Spleen (tissue), 11 donors: ENCODE data around the gene P4HB. TPM values are rescaled to one million over a fixed set of nuclear protein-coding genes. Genes with fewer than 3 reads are reported as not detected.

Experiments used
- DNase-seq: peaks from one replicate; pipeline ENCODE4 v3.0.0-alpha.2; 2020
- H3K27ac ChIP-seq, 8 donors: fragments of 200-600 bp; sonication (generic) in 7 of 8; 1 replicate in 4 of 8; 2 replicates in 4 of 8; pipeline versions ENCODE4 v1.5.0 to v1.8.0; 2016 to 2021; ENCODE audit warnings: inconsistent platforms in 4 of 8, mild to moderate bottlenecking in 4 of 8, moderate library complexity in 1 of 8
- H3K27me3 ChIP-seq, 7 donors: fragments of 200-600 bp; sonication (generic) in 6 of 7; replicated peaks in 1 of 7; 1 replicate in 4 of 7; 2 replicates in 3 of 7; pipeline versions ENCODE4 v1.5.0 to v1.8.0; 2016 to 2021; ENCODE audit warnings: inconsistent platforms in 3 of 7, mild to moderate bottlenecking in 1 of 7
- H3K36me3 ChIP-seq, 6 donors: fragments of 200-600 bp; sonication (generic) in 5 of 6; 1 replicate in 4 of 6; 2 replicates in 2 of 6; pipeline versions ENCODE4 v1.5.0 to v1.8.0; 2016 to 2021; ENCODE audit warnings: inconsistent platforms in 2 of 6
- H3K4me1 ChIP-seq, 6 donors: fragments of 200-600 bp; sonication (generic) in 5 of 6; 1 replicate in 3 of 6; 2 replicates in 3 of 6; pipeline versions ENCODE4 v1.5.0 to v1.8.0; 2016 to 2021; ENCODE audit warnings: inconsistent platforms in 3 of 6
- H3K4me3 ChIP-seq, 8 donors: fragments of 200-600 bp; sonication (generic) in 7 of 8; 1 replicate in 4 of 8; 2 replicates in 4 of 8; pipeline versions ENCODE4 v1.5.0 to v1.8.0; 2016 to 2021; ENCODE audit warnings: inconsistent platforms in 4 of 8, mild to moderate bottlenecking in 4 of 8, moderate library complexity in 2 of 8
- H3K9me3 ChIP-seq, 8 donors: fragments of 200-600 bp; sonication (generic) in 7 of 8; 1 replicate in 4 of 8; 2 replicates in 4 of 8; pipeline versions ENCODE4 v1.5.0 to v1.8.0; 2016 to 2021; ENCODE audit warnings: inconsistent platforms in 4 of 8
- CTCF ChIP-seq, 11 experiments: fragments of 200-600 bp in 7 of 11; fragments of 450-650 bp in 4 of 11; sonication (generic) in 4 of 11; IDR thresholded peaks in 8 of 11; conservative IDR thresholded peaks in 3 of 11; 1 replicate in 7 of 11; 2 replicates in 4 of 11; pipeline versions ENCODE4 v1.4.0 to v1.8.0; 2016 to 2021; ENCODE audit warnings: antibody characterized with exemption in 11 of 11, inconsistent platforms in 4 of 11, mild to moderate bottlenecking in 1 of 11
- POLR2A ChIP-seq, 3 donors: fragments of 450-650 bp; IDR thresholded peaks; one replicate each; pipeline ENCODE4 v1.5.1; 2017; ENCODE audit warnings: antibody characterized with exemption in 3 of 3, mild to moderate bottlenecking in 1 of 3
- POLR2AphosphoS5 ChIP-seq, 3 donors: sonication (generic); formaldehyde crosslinking; IDR thresholded peaks; one replicate each; pipeline ENCODE4 v1.5.1; 2017; ENCODE audit warnings: antibody characterized with exemption in 3 of 3
- WGBS, 5 donors: extraction: QIAGEN DNeasy Blood & Tissue Kit in 3 of 5; methylation state at CpG; one replicate each; pipeline versions ENCODE4 v1.1.5 to v1.1.7; 2013 to 2018; 5-methylcytosine and 5-hydroxymethylcytosine counted together
- intact Hi-C: fragments of 100-400 bp; cut with DNase I; formaldehyde crosslinking; loops from one replicate; pipeline ENCODE4 v1.15.0; 2023; ENCODE audit warnings: low total_unique reads
- polyA plus RNA-seq, 3 donors: library from polyadenylated mRNA; stranded (reverse); fragments of 200-250 nt; gene quantifications; one replicate each; pipeline ENCODE4 v1.2.1, GENCODE V29; 2013
- total RNA-seq, 7 donors: library from RNA; depleted of rRNA in 3 of 7; stranded (reverse); fragments of >200 nt in 3 of 7; fragmentation: NEBNext Ultra II Directional in 4 of 7; extraction: Animal tissue kit (Norgen Biotek cat#: 25700) in 4 of 7; gene quantifications; one replicate each; pipeline versions ENCODE4 v1.1.0 to v1.2.1, GENCODE V29; 2016 to 2021
- donor health status: healthy with polysubstance abuse.
- donor health status: DM: no; HTN: no; CAD: no; lungs with moderate emphysema.
- donor health status: DM: no; HTN: no; CAD: no.
- donor health status: Bipolar disorder and iron deficiency.
- donor health status: healthy.
- donor health status: DM: no; HTN: no; CAD: no.
- donor health status: DM: yes; HTN: yes; CAD: no.

The P4HB gene
- total and polyA plus RNA-seq, 10 donors, result 161 to 1,208 (median 646) TPM

- peak overlapping the region in 1 of 8 donors; percentile 1 for H3K27ac ChIP-seq
- H3K4me3 ChIP-seq, result peak overlapping the region in 6 of 8 donors; percentile 1 to 63 (median 28)
- 35 to 48% (median 42%) methylated on average over 25 to 47 of the region's 47 CpGs for WGBS, 5 donors
- no peak for DNase-seq
- H3K36me3 ChIP-seq, result peaks cover 0 to 79% (median 40%) of the 10 kb centered on the region in 6 donors
- H3K4me1 ChIP-seq, result peaks cover 0 to 24% (median 18%) of the 10 kb centered on the region in 6 donors
- TF ChIP-seq CTCF (IDR thresholded peaks at IDR 0.05 in 8 of 11, conservative IDR thresholded peaks at IDR 0.05 in 3 of 11) (no peak), POLR2AphosphoS5 (IDR thresholded peaks at IDR 0.05) (peak in 2 of 3 donors; percentile 9 to 49)
- intact Hi-C loops, result no loop called here
- H3K27me3 ChIP-seq, result peaks cover 0 to 29% (median 16%) of the 10 kb centered on the region in 7 donors
- H3K9me3 ChIP-seq, result no peaks in the 10 kb centered on the region
These were observed 42.5 kb upstream of the P4HB start for GRCh38 chr17:81902653-81903414.

- 1 to 5% (median 2%) methylated on average over 53 to 79 of the region's 79 CpGs; no CpG with 5 or more reads in 1 of the 5 donors for WGBS, 5 donors
- H3K36me3 ChIP-seq, result peaks cover 0 to 79% (median 41%) of the 10 kb centered on the region in 6 donors
- DNase-seq, result no peak
These were observed 41.8 kb upstream of the P4HB start, which contains the start of gene NPB for GRCh38 chr17:81902023-81902652. Gene NPB, plus strand, starts transcription at chr17:81902238. Its CDS starts 40 bp downstream, at chr17:81902278.

DNA sequence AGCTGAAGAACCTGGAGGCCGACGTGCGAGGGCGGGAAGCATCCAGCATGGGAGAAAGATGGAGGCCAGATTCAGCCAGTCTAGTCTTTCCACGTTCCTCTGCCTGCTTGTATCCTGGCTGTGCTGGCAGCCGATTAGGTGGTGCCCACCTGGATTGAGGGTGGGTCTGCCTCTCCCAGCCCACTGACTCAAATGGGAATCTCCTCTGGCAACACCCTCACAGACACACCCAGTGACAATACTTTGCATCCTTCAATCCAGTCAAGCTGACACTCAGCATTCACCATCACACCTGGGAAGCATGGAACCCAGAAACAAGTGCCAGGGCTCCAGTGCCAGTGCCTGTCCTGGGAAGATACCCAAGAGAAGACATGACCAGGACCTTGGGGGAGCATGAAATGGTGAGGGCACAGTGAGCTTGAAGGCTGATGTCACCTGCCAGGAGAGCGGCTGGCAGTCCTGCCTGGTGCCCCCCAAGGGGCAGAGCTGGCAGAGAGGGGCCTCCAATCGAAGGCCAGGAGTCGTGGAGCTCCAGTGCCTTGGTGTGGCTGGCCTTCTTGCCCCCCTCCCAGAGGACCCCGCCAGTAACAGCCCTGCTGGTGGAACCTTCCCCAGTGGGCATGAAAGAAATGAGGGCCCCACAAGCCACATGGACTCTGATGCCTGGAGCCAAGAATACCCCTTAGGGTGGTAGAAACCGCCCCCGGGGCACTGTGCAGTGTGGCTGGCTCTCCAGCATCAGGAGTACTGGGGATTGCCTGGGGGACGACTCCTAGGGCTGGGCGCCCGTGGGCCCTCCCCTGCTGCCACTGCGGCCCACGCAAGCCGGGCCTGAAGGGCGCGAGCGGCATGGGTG lies 41.1 kb upstream of the P4HB start:
- Histone ChIP-seq H3K27ac (peak overlapping the region in 1 of 8 donors; percentile 1), H3K27me3 (peaks cover 0 to 29% (median 16%) of the 10 kb centered on the region in 7 donors), H3K4me1 (peaks cover 0 to 24% (median 18%) of the 10 kb centered on the region in 6 donors), H3K4me3 (peak overlapping the region in 6 of 8 donors; percentile 4 to 63 (median 24)), H3K9me3 (no peaks in the 10 kb centered on the region), H3K36me3 (peaks cover 0 to 79% (median 45%) of the 10 kb centered on the region in 6 donors)
- TF ChIP-seq CTCF (IDR thresholded peaks at IDR 0.05 in 8 of 11, conservative IDR thresholded peaks at IDR 0.05 in 3 of 11), result no peak
- no peak for TF ChIP-seq POLR2A (IDR thresholded peaks at IDR 0.05)
- intact Hi-C loops, result no loop called here
- no peak for DNase-seq
- 53 to 91% (median 55%) methylated on average over 9 to 21 of the region's 21 CpGs for WGBS, 5 donors

More at GRCh38 chr17:81902023-81902652, 41.8 kb upstream of the P4HB start, which contains the start of gene NPB:
- Histone ChIP-seq H3K4me1 (peaks cover 0 to 24% (median 18%) of the 10 kb centered on the region in 6 donors), H3K4me3 (peak within 1 kb of the TSS in 7 of 8 donors; percentile 1 to 63 (median 25)), H3K9me3 (no peaks in the 10 kb centered on the region), H3K27ac (peak within 1 kb of the TSS in 1 of 8 donors; percentile 1), H3K27me3 (peaks cover 0 to 29% (median 16%) of the 10 kb centered on the region in 7 donors)
- TF ChIP-seq POLR2AphosphoS5 (IDR thresholded peaks at IDR 0.05) (no peak), CTCF (IDR thresholded peaks at IDR 0.05 in 8 of 11, conservative IDR thresholded peaks at IDR 0.05 in 3 of 11) (no peak), POLR2A (IDR thresholded peaks at IDR 0.05) (no peak)
- intact Hi-C loops, result no loop called here
